ENCODE results near the gene CYP1A2. TPM values are rescaled to one million over a fixed set of nuclear protein-coding genes. Genes with fewer than 3 reads are reported as not detected.

The CYP1A2 gene
- total RNA-seq, 3 donors from 2014 or later: 0.08 TPM; not detected in 2

GRCh38 chr15:74758736-74759135 lies 10.1 kb downstream of the CYP1A2 start:
- ATAC-seq (no peak), DNase-seq (no peak)
- no peaks in the 10 kb centered on the region for H3K27me3 Mint-ChIP-seq (ENCODE audit: low read depth)
- H3K4me1 Mint-ChIP-seq (ENCODE audit: low read depth): no peaks in the 10 kb centered on the region
- no peaks in the 10 kb centered on the region for H3K9me3 Mint-ChIP-seq
- H3K36me3 Mint-ChIP-seq (ENCODE audit: insufficient read depth): no peaks in the 10 kb centered on the region
- H3K4me3 Mint-ChIP-seq: no peak overlapping the region

- H3K27me3 Mint-ChIP-seq (ENCODE audit: low read depth): peaks cover 2% of the 10 kb centered on the region
- ATAC-seq: no peak
Observed at GRCh38 chr15:74762791-74763150, 14.1 kb downstream of the CYP1A2 start.

GRCh38 chr15:74763416-74763815 lies 14.8 kb downstream of the CYP1A2 start:
- H3K27me3 Mint-ChIP-seq (ENCODE audit: low read depth): peaks cover 2% of the 10 kb centered on the region
- DNase-seq: no peak
- no peaks in the 10 kb centered on the region for H3K4me1 Mint-ChIP-seq (ENCODE audit: low read depth)
- H3K36me3 Mint-ChIP-seq (ENCODE audit: insufficient read depth): no peaks in the 10 kb centered on the region
- no peak overlapping the region for H3K4me3 Mint-ChIP-seq
- ATAC-seq: no peak
- H3K9me3 Mint-ChIP-seq: no peaks in the 10 kb centered on the region

More at GRCh38 chr15:74762791-74763150, 14.1 kb downstream of the CYP1A2 start:
- H3K9me3 Mint-ChIP-seq: no peaks in the 10 kb centered on the region
- no peak for DNase-seq
- no peaks in the 10 kb centered on the region for H3K36me3 Mint-ChIP-seq (ENCODE audit: insufficient read depth)
- no peaks in the 10 kb centered on the region for H3K4me1 Mint-ChIP-seq (ENCODE audit: low read depth)
- H3K4me3 Mint-ChIP-seq: no peak overlapping the region

- no peaks in the 10 kb centered on the region for H3K36me3 Mint-ChIP-seq (ENCODE audit: insufficient read depth)
- H3K4me3 Mint-ChIP-seq: no peak overlapping the region
- no peak for ATAC-seq
- no peaks in the 10 kb centered on the region for H3K9me3 Mint-ChIP-seq
- H3K4me1 Mint-ChIP-seq (ENCODE audit: low read depth): peaks cover 15% of the 10 kb centered on the region
- H3K27me3 Mint-ChIP-seq (ENCODE audit: low read depth): peaks cover 2% of the 10 kb centered on the region
- no peak for DNase-seq
Observed at GRCh38 chr15:74767167-74768098, 18.8 kb downstream of the CYP1A2 start.

- DNase-seq: no peak
- Mint-ChIP-seq H3K36me3 (ENCODE audit: insufficient read depth) (no peaks in the 10 kb centered on the region), H3K4me3 (no peak overlapping the region), H3K9me3 (no peaks in the 10 kb centered on the region), H3K4me1 (ENCODE audit: low read depth) (peaks cover 15% of the 10 kb centered on the region), H3K27me3 (ENCODE audit: low read depth) (peaks cover 2% of the 10 kb centered on the region)
- no peak for ATAC-seq
Observed at GRCh38 chr15:74768099-74768770, 19.6 kb downstream of the CYP1A2 start.

GRCh38 chr15:74768771-74769342 lies 20.2 kb downstream of the CYP1A2 start:
- H3K36me3 Mint-ChIP-seq (ENCODE audit: insufficient read depth): no peaks in the 10 kb centered on the region
- ATAC-seq: peak; percentile 53
- no peak overlapping the region for H3K4me3 Mint-ChIP-seq
- peak; percentile 61 for DNase-seq
- no peaks in the 10 kb centered on the region for H3K9me3 Mint-ChIP-seq
- peaks cover 20% of the 10 kb centered on the region for H3K4me1 Mint-ChIP-seq (ENCODE audit: low read depth)
- H3K27me3 Mint-ChIP-seq (ENCODE audit: low read depth): peaks cover 2% of the 10 kb centered on the region

GRCh38 chr15:74769463-74770025 lies 20.9 kb downstream of the CYP1A2 start:
- peaks cover 2% of the 10 kb centered on the region for H3K27me3 Mint-ChIP-seq (ENCODE audit: low read depth)
- H3K9me3 Mint-ChIP-seq: no peaks in the 10 kb centered on the region
- H3K4me1 Mint-ChIP-seq (ENCODE audit: low read depth): peaks cover 25% of the 10 kb centered on the region
- no peak for ATAC-seq
- H3K36me3 Mint-ChIP-seq (ENCODE audit: insufficient read depth): no peaks in the 10 kb centered on the region
- no peak for DNase-seq
- no peak overlapping the region for H3K4me3 Mint-ChIP-seq

- Mint-ChIP-seq H3K36me3 (ENCODE audit: insufficient read depth) (no peaks in the 10 kb centered on the region), H3K9me3 (no peaks in the 10 kb centered on the region), H3K4me1 (ENCODE audit: low read depth) (peaks cover 30% of the 10 kb centered on the region), H3K27me3 (ENCODE audit: low read depth) (no peaks in the 10 kb centered on the region), H3K4me3 (no peak overlapping the region)
- no peak for ATAC-seq
- no peak for DNase-seq
Observed at GRCh38 chr15:74770211-74770903, 21.7 kb downstream of the CYP1A2 start.

GRCh38 chr15:74773329-74773728 lies 24.7 kb downstream of the CYP1A2 start:
- DNase-seq: no peak
- H3K27me3 Mint-ChIP-seq (ENCODE audit: low read depth): no peaks in the 10 kb centered on the region
- no peaks in the 10 kb centered on the region for H3K9me3 Mint-ChIP-seq
- no peaks in the 10 kb centered on the region for H3K36me3 Mint-ChIP-seq (ENCODE audit: insufficient read depth)
- H3K4me1 Mint-ChIP-seq (ENCODE audit: low read depth): peaks cover 60% of the 10 kb centered on the region
- no peak overlapping the region for H3K4me3 Mint-ChIP-seq
- ATAC-seq: no peak

GRCh38 chr15:74773731-74774252 lies 25.1 kb downstream of the CYP1A2 start:
- Mint-ChIP-seq H3K36me3 (ENCODE audit: insufficient read depth) (no peaks in the 10 kb centered on the region), H3K27me3 (ENCODE audit: low read depth) (no peaks in the 10 kb centered on the region), H3K9me3 (no peaks in the 10 kb centered on the region), H3K4me1 (ENCODE audit: low read depth) (peaks cover 62% of the 10 kb centered on the region), H3K4me3 (no peak overlapping the region)
- DNase-seq (no peak), ATAC-seq (no peak)

GRCh38 chr15:74775132-74775562 lies 26.5 kb downstream of the CYP1A2 start:
- no peaks in the 10 kb centered on the region for H3K9me3 Mint-ChIP-seq
- H3K27me3 Mint-ChIP-seq (ENCODE audit: low read depth): no peaks in the 10 kb centered on the region
- H3K36me3 Mint-ChIP-seq (ENCODE audit: insufficient read depth): no peaks in the 10 kb centered on the region
- DNase-seq: no peak
- no peak for ATAC-seq
- H3K4me3 Mint-ChIP-seq: no peak overlapping the region
- H3K4me1 Mint-ChIP-seq (ENCODE audit: low read depth): peaks cover 74% of the 10 kb centered on the region

GRCh38 chr15:74775894-74776293 lies 27.2 kb downstream of the CYP1A2 start:
- no peaks in the 10 kb centered on the region for H3K36me3 Mint-ChIP-seq (ENCODE audit: insufficient read depth)
- no peaks in the 10 kb centered on the region for H3K27me3 Mint-ChIP-seq (ENCODE audit: low read depth)
- DNase-seq: no peak
- no peaks in the 10 kb centered on the region for H3K9me3 Mint-ChIP-seq
- no peak for ATAC-seq
- no peak overlapping the region for H3K4me3 Mint-ChIP-seq
- H3K4me1 Mint-ChIP-seq (ENCODE audit: low read depth): peaks cover 81% of the 10 kb centered on the region

- no peaks in the 10 kb centered on the region for H3K36me3 Mint-ChIP-seq (ENCODE audit: insufficient read depth)
- H3K4me3 Mint-ChIP-seq: peak overlapping the region; percentile 71
- peaks cover 77% of the 10 kb centered on the region for H3K4me1 Mint-ChIP-seq (ENCODE audit: low read depth)
- DNase-seq (peak; percentile 45), ATAC-seq (peak; percentile 38 to 42)
- H3K9me3 Mint-ChIP-seq: no peaks in the 10 kb centered on the region
- H3K27me3 Mint-ChIP-seq (ENCODE audit: low read depth): no peaks in the 10 kb centered on the region
Observed at GRCh38 chr15:74776821-74777768, 28.4 kb downstream of the CYP1A2 start.
